Trophoblast cell (in vitro differentiated cells and primary cell): Measurements from ENCODE around the gene RPRML. TPM values are rescaled to one million over a fixed set of nuclear protein-coding genes. Genes with fewer than 3 reads are reported as not detected.
"Not testable (repeated sequence)": the region's sequence is repeated elsewhere in the genome, so short reads cannot be mapped to it uniquely, and the experiment has no call there.

Experiments
- DNase-seq, 2 donors: peaks; one replicate each; pipeline ENCODE4 v3.0.0-alpha.2; 2016
- H2AFZ ChIP-seq: 2 replicates; pipeline ENCODE4 v1.6.1; 2013; ENCODE audit warnings: low read length, moderate library complexity, mild to moderate bottlenecking; ENCODE audit not compliant: insufficient read depth, poor library complexity
- H2AK5ac ChIP-seq: 2 replicates; pipeline ENCODE4 v1.6.1; 2013; ENCODE audit warnings: mild to moderate bottlenecking, low read length
- H2BK120ac ChIP-seq: 2 replicates; pipeline ENCODE4 v1.6.1; 2013; ENCODE audit warnings: low read length, mild to moderate bottlenecking, moderate library complexity; ENCODE audit not compliant: insufficient read depth, poor library complexity
- H2BK12ac ChIP-seq: 2 replicates; pipeline ENCODE4 v1.6.1; 2013; ENCODE audit warnings: mild to moderate bottlenecking, low read length, moderate library complexity
- H2BK5ac ChIP-seq: 2 replicates; pipeline ENCODE4 v1.6.1; 2013; ENCODE audit warnings: low read length, low read depth, moderate library complexity, mild to moderate bottlenecking; ENCODE audit not compliant: poor library complexity
- H3K14ac ChIP-seq: 2 replicates; pipeline ENCODE4 v1.6.1; 2013; ENCODE audit warnings: mild to moderate bottlenecking, low read length
- H3K18ac ChIP-seq: 2 replicates; pipeline ENCODE4 v1.6.1; 2013; ENCODE audit warnings: mild to moderate bottlenecking, low read length
- H3K23ac ChIP-seq: 2 replicates; pipeline ENCODE4 v1.6.1; 2013; ENCODE audit warnings: low read length
- H3K27ac ChIP-seq: 2 replicates; pipeline ENCODE4 v1.5.1; 2013; ENCODE audit warnings: low read depth, mild to moderate bottlenecking, inconsistent platforms, low read length, moderate library complexity
- H3K27me3 ChIP-seq: 2 replicates; pipeline ENCODE4 v1.6.1; 2013; ENCODE audit warnings: inconsistent platforms, mild to moderate bottlenecking, low read length, moderate library complexity; ENCODE audit not compliant: insufficient read depth
- H3K36me3 ChIP-seq, 2 experiments: 1 replicate in 1 of 2; 2 replicates in 1 of 2; pipeline ENCODE4 v1.6.1; 2013; ENCODE audit warnings: low read length in 2 of 2, mild to moderate bottlenecking in 2 of 2, moderate library complexity in 1 of 2; ENCODE audit not compliant: insufficient read depth in 2 of 2, control insufficient read depth in 1 of 2
- H3K4ac ChIP-seq: 2 replicates; pipeline ENCODE4 v1.6.1; 2013; ENCODE audit warnings: low read depth, mild to moderate bottlenecking, low read length, moderate library complexity
- H3K4me1 ChIP-seq, 2 experiments: 1 replicate in 1 of 2; 2 replicates in 1 of 2; pipeline ENCODE4 v1.6.1; 2013; ENCODE audit warnings: low read length in 2 of 2, mild to moderate bottlenecking in 2 of 2, moderate library complexity in 1 of 2; ENCODE audit not compliant: insufficient read depth in 2 of 2, control insufficient read depth in 1 of 2
- H3K4me2 ChIP-seq: 2 replicates; pipeline ENCODE4 v1.6.1; 2013; ENCODE audit warnings: inconsistent platforms, mild to moderate bottlenecking, low read length, moderate library complexity
- H3K4me3 ChIP-seq: 2 replicates; pipeline ENCODE4 v1.5.1; 2013; ENCODE audit warnings: mild to moderate bottlenecking, low read depth, low read length, inconsistent platforms
- H3K79me1 ChIP-seq: one replicate; pipeline ENCODE4 v1.6.1; 2013; ENCODE audit warnings: low read length
- H3K79me2 ChIP-seq: 2 replicates; pipeline ENCODE4 v1.6.1; 2013; ENCODE audit warnings: low read length, mild to moderate bottlenecking; ENCODE audit not compliant: control insufficient read depth, insufficient read depth, poor library complexity
- H3K9ac ChIP-seq: 2 replicates; pipeline ENCODE4 v1.6.1; 2013; ENCODE audit warnings: mild to moderate bottlenecking, low read length
- H3K9me3 ChIP-seq: 2 replicates; pipeline ENCODE4 v1.6.1; 2013; ENCODE audit warnings: low read depth, mild to moderate bottlenecking, control low read depth, inconsistent platforms, low read length; ENCODE audit not compliant: insufficient read depth
- H4K12ac ChIP-seq: 2 replicates; pipeline ENCODE4 v1.6.1; 2013; ENCODE audit warnings: low read depth, mild to moderate bottlenecking, low read length, moderate library complexity
- H4K8ac ChIP-seq: 2 replicates; pipeline ENCODE4 v1.6.1; 2013; ENCODE audit warnings: low read depth, mild to moderate bottlenecking, low read length, moderate library complexity
- H4K91ac ChIP-seq: one replicate; pipeline ENCODE4 v1.6.1; 2013; ENCODE audit warnings: low read depth, mild to moderate bottlenecking, low read length, moderate library complexity
- WGBS: extraction: QIAGEN DNeasy Blood & Tissue Kit; methylation state at CpG from one replicate; pipeline ENCODE4 v1.1.7; 2013; ENCODE audit warnings: missing lambda C conversion rate; ENCODE audit not compliant: insufficient read length, insufficient coverage; ENCODE audit errors: extremely low coverage; 5-methylcytosine and 5-hydroxymethylcytosine counted together
- polyA plus RNA-seq: library from polyadenylated mRNA; stranded (reverse); fragments of 200-250 nt; gene quantifications from 2 replicates; pipeline ENCODE4 v1.2.3, GENCODE V29; 2013

Gene RPRML
- polyA plus RNA-seq: 0.65 and 0.78 TPM in 2 replicates

DNA sequence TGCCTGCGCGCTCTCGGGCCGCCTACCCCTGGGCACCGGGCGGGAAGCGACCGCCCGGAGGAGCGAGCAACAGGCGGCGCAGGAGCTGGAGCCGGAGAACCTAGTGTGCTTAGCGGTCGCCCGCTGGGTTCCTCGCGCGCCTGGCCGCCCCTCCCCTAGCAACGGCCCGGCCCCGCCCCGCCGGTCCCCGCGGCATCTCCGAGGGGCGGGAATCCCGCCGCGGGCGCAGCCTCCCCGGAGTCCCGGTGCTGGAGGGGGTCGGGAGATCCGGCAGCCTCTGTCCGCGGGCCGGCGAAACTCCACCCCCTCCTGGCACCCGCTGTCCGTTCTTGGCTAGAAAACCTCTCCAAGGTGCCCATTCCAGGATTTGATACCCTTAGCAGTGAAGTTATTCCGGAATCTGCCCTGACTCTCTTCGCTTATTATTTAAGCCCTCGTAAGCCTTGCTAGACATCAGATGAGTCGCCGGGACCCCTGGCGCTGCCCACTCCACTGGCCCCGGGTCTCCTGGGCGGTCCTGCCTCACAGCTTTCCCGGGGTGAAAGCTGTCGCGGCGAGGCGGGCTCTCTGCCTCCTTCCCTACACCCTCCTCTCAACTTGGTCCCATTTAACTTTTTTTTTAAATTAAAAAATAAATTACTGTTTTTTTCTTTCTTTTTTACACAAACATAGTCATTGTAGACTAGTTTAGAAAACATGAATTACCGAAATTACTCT is at the start of gene RPRML:
Gene RPRML, minus strand, starts transcription at position 107 of the 717 bp plus-strand sequence. CDS start 246 bp downstream, outside the sequence.
- Histone ChIP-seq H3K79me1 (peaks cover 1% of the 10 kb centered on the region), H4K12ac (no peak within 1 kb of the TSS), H3K27ac (no peak within 1 kb of the TSS), H3K4ac (no peak within 1 kb of the TSS), H4K8ac (no peak within 1 kb of the TSS), H2BK12ac (no peak within 1 kb of the TSS), H3K4me2 (peak within 1 kb of the TSS; percentile 94), H3K27me3 (peaks cover 23% of the 10 kb centered on the region), H3K4me1 (peaks cover 17% of the 10 kb centered on the region in 2 experiments), H2BK120ac (no peak within 1 kb of the TSS), H3K23ac (no peak within 1 kb of the TSS), H3K36me3 (no peaks in the 10 kb centered on the region), H3K18ac (no peak within 1 kb of the TSS), H3K4me3 (peak within 1 kb of the TSS; percentile 50), H3K9ac (no peak within 1 kb of the TSS), H3K14ac (no peak within 1 kb of the TSS), H3K79me2 (no peaks in the 10 kb centered on the region), H4K91ac (no peak within 1 kb of the TSS), H2AK5ac (no peak within 1 kb of the TSS), H2AFZ (no peak within 1 kb of the TSS), H2BK5ac (no peak within 1 kb of the TSS), H3K9me3 (peaks cover 3% of the 10 kb centered on the region)
- peak in 1 of 2 donors; percentile 30 for DNase-seq
- no CpG with 5 or more reads among the region's 57 CpGs for WGBS

DNA sequence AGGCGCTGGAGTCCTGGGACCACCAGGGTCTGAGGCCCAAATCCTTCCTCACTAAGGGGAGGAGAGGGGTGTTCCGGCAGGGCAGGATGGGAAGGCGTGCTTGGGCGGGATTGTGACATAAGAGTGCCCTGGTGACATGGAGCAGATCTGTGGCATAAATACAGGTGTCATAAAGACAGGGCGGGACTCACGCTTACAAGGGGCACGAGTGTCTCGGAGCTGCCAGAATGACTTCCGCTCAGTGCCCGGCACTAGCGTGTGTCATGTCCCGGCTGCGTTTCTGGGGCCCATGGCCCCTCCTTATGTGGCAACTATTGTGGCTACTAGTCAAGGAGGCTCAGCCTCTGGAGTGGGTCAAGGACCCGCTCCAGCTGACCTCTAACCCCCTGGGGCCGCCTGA is 37.9 kb upstream of the RPRML start:
- not testable (repeated sequence) for DNase-seq, H3K4me1 ChIP-seq, H3K4ac ChIP-seq, H3K4me3 ChIP-seq, H3K79me2 ChIP-seq, H3K4me2 ChIP-seq, H3K27me3 ChIP-seq, H3K14ac ChIP-seq, H4K8ac ChIP-seq, H3K9ac ChIP-seq, H3K79me1 ChIP-seq, H3K36me3 ChIP-seq, H2AK5ac ChIP-seq, H2BK12ac ChIP-seq, H2BK5ac ChIP-seq, H4K91ac ChIP-seq, H4K12ac ChIP-seq, H3K9me3 ChIP-seq, H3K18ac ChIP-seq, H2BK120ac ChIP-seq, H3K27ac ChIP-seq, H3K23ac ChIP-seq, H2AFZ ChIP-seq
- no CpG with 5 or more reads among the region's 15 CpGs for WGBS

DNA sequence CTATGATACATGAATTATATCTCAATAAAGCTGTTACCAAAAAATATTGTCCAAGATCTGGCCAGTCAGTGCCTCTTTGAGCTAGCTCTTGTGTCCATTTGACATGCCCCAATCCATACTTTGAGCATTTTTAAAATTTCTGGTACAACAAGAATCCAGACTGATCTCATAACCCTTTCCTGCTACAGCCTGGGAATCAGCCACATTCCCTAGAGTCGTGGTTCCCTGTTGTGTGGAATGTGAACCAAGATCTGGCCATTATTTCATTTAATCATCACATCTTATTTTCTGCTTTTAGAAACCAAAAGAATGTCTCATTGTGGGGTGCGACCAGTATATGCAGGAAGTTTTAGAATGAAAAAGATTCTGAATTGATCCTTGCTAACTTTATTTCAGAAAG is 34.3 kb upstream of the RPRML start:
- H3K79me2 ChIP-seq: no peaks in the 10 kb centered on the region
- no peaks in the 10 kb centered on the region for H3K27me3 ChIP-seq
- no peak overlapping the region for H4K8ac ChIP-seq
- H2BK5ac ChIP-seq: no peak overlapping the region
- no peaks in the 10 kb centered on the region for H3K36me3 ChIP-seq
- H2BK12ac ChIP-seq: no peak overlapping the region
- H2BK120ac ChIP-seq: no peak overlapping the region
- H3K27ac ChIP-seq: no peak overlapping the region
- no peak overlapping the region for H3K18ac ChIP-seq
- peak in 1 of 2 donors; percentile 37 for DNase-seq
- no peak overlapping the region for H3K23ac ChIP-seq
- H3K79me1 ChIP-seq: no peaks in the 10 kb centered on the region
- no peak overlapping the region for H4K12ac ChIP-seq
- no peak overlapping the region for H3K9ac ChIP-seq
- H3K4me2 ChIP-seq: no peak overlapping the region
- H2AFZ ChIP-seq: no peak overlapping the region
- no peaks in the 10 kb centered on the region for H3K9me3 ChIP-seq
- no peak overlapping the region for H2AK5ac ChIP-seq
- no peaks in the 10 kb centered on the region for H3K4me1 ChIP-seq
- H3K4ac ChIP-seq: no peak overlapping the region
- no peak overlapping the region for H3K4me3 ChIP-seq
- no CpG with 5 or more reads among the region's 2 CpGs for WGBS
- no peak overlapping the region for H3K14ac ChIP-seq
- no peak overlapping the region for H4K91ac ChIP-seq

DNA sequence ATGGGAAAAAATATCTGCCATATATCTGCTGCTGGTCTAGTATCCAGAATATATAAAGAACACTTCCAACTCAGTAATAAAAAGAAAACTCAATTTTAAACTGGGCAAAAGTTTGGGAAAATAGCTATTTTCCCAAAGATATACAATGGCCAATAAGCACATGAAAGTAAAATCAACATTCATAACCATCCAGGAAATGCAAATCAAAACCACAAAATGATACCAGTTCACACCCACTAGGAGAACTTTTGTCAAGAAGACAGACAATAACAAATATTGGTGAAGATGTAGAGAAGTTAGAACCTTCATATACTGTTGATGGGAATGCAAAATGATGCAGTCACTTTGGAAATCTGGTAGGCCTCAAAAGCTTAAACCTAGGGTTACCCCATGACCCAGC is 33.4 kb upstream of the RPRML start:
- Histone ChIP-seq H3K27me3 (no peaks in the 10 kb centered on the region), H3K23ac (no peak overlapping the region), H3K4me1 (no peaks in the 10 kb centered on the region), H3K4me2 (no peak overlapping the region), H3K27ac (no peak overlapping the region), H3K9me3 (no peaks in the 10 kb centered on the region), H4K12ac (no peak overlapping the region), H3K18ac (no peak overlapping the region), H2AK5ac (no peak overlapping the region), H4K8ac (no peak overlapping the region), H3K79me2 (no peaks in the 10 kb centered on the region), H3K9ac (no peak overlapping the region), H4K91ac (no peak overlapping the region), H3K79me1 (no peaks in the 10 kb centered on the region), H2AFZ (no peak overlapping the region), H2BK120ac (no peak overlapping the region), H3K36me3 (no peaks in the 10 kb centered on the region), H2BK12ac (no peak overlapping the region), H3K4me3 (no peak overlapping the region), H3K14ac (no peak overlapping the region), H2BK5ac (no peak overlapping the region), H3K4ac (no peak overlapping the region)
- no peak for DNase-seq
